Muscle of leg (tissue), 16 donors: Measurements from ENCODE around the gene DRAM1. TPM values are rescaled to one million over a fixed set of nuclear protein-coding genes. Genes with fewer than 3 reads are reported as not detected.

Source experiments
- DNase-seq: peaks from one replicate; pipeline ENCODE4 v3.0.0; 2013
- H3K27ac ChIP-seq: one replicate; pipeline ENCODE4 v1.5.1; 2013; ENCODE audit warnings: mild to moderate bottlenecking, low read length, control low read depth
- H3K27me3 ChIP-seq: one replicate; pipeline ENCODE4 v1.6.1; 2013; ENCODE audit warnings: low read length; ENCODE audit not compliant: control insufficient read depth, insufficient read depth
- H3K36me3 ChIP-seq: one replicate; pipeline ENCODE4 v1.6.1; 2013; ENCODE audit warnings: low read length; ENCODE audit not compliant: control insufficient read depth, insufficient read depth
- H3K4me1 ChIP-seq: one replicate; pipeline ENCODE4 v1.6.1; 2013; ENCODE audit warnings: low read length; ENCODE audit not compliant: control insufficient read depth, insufficient read depth
- H3K4me3 ChIP-seq: one replicate; pipeline ENCODE4 v1.5.1; 2013; ENCODE audit warnings: low read length, control low read depth
- H3K9me3 ChIP-seq: replicated peaks from 2 replicates; pipeline ENCODE4 v1.6.1; 2013; ENCODE audit warnings: low read depth, low read length; ENCODE audit not compliant: control insufficient read depth
- WGBS: methylation state at CpG from one replicate; pipeline ENCODE4 v1.1.5; 2013; ENCODE audit warnings: missing lambda C conversion rate; ENCODE audit not compliant: insufficient coverage; 5-methylcytosine and 5-hydroxymethylcytosine counted together
- long read RNA-seq, 11 donors: transcript quantifications; one replicate each; lab custom pipeline, GENCODE V29; 2026
- polyA plus RNA-seq, 8 donors: library from polyadenylated mRNA; unstranded; fragments of 120-200 nt; gene quantifications; one replicate each; pipeline versions ENCODE4 v1.2.1 to v1.2.3, GENCODE V29; 2013; ENCODE audit warnings: inconsistent platforms in 1 of 8, low replicate concordance in 1 of 8; ENCODE audit not compliant: insufficient read length in 8 of 8, insufficient read depth in 1 of 8
- total RNA-seq: library from RNA; stranded (reverse); fragments of 120-200 nt; gene quantifications from one replicate; pipeline ENCODE4 v1.2.4, GENCODE V29; 2013

The DRAM1 gene
- total RNA-seq: 1.7 TPM
- 1 to 10 TPM; 2.5 to 3.6 (median 3.1) TPM for polyA plus RNA-seq
- long read RNA-seq, donor 1: 0 reads
- long read RNA-seq, donor 2: 0 reads
- long read RNA-seq, donor 3, partial matches to known transcripts: 10 of 38 reads
- long read RNA-seq, donor 3, other reads (novel, unspliced or antisense): 28 of 38 reads
- long read RNA-seq, donor 4, partial matches to known transcripts: 8 of 8 reads
- long read RNA-seq, donor 4, other reads (novel, unspliced or antisense): 0 of 8 reads
- long read RNA-seq, donor 5, partial matches to known transcripts: 62 of 67 reads
- long read RNA-seq, donor 5, other reads (novel, unspliced or antisense): 5 of 67 reads
- long read RNA-seq, donor 6, partial matches to known transcripts: 29 of 69 reads
- long read RNA-seq, donor 6, other reads (novel, unspliced or antisense): 39 of 69 reads
- long read RNA-seq, donor 7, partial matches to known transcripts: 0 of 22 reads
- long read RNA-seq, donor 7, other reads (novel, unspliced or antisense): 21 of 22 reads
- long read RNA-seq, donor 8, partial matches to known transcripts: 24 of 45 reads
- long read RNA-seq, donor 8, other reads (novel, unspliced or antisense): 21 of 45 reads
- long read RNA-seq, donor 9: 0 reads
- long read RNA-seq, donor 10, partial matches to known transcripts: 28 of 48 reads
- long read RNA-seq, donor 10, other reads (novel, unspliced or antisense): 18 of 48 reads
- long read RNA-seq, donor 11: 0 reads

- under 1% methylated on average over 91 of the region's 105 CpGs for WGBS
Observed at GRCh38 chr12:101876861-101877805, at the start of gene DRAM1. DRAM1 (plus strand) TSS chr12:101877580; CDS start chr12:101877790, 210 bp downstream.

DNA sequence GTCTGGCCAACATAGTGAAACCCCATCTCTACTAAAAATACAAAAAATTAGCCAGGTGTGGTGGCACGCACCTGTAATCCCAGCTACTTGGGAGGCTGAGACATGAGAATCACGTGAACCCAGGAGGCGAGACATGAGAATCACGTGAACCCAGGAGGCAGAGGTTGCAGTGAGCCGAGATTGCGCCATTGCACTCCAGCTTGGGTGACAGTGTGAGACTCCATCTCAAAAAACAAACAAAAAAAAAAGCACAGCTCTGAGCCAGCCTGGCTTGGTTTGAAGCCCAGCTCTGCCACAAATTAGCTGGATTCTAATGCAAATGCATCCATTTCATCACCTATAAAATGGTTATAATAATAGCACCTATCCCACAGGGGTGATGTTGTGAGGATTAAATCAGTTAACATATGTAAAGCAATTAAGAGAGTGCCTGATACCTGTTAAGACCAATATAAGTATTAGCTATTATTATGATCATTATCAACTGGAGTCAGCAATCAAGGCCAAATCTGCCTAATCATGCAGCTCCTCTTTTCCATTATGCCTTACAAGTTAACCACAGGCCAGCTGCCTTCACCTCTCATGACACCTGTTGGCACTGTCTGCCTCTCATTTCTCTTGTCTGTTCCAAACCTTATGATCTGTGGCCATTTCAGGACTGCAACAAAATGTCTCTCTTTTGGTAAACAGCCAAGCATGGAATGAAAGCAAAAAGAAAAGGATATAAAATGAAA is 48.8 kb upstream of the DRAM1 start:
- Histone ChIP-seq H3K4me3 (no peak overlapping the region), H3K9me3 (no peaks in the 10 kb centered on the region), H3K36me3 (no peaks in the 10 kb centered on the region), H3K27me3 (no peaks in the 10 kb centered on the region), H3K27ac (no peak overlapping the region), H3K4me1 (peaks cover 11% of the 10 kb centered on the region)
- 97% methylated on average over 6 of the region's 6 CpGs for WGBS
- DNase-seq: no peak

More at GRCh38 chr12:101876861-101877805, at the start of gene DRAM1:
- Histone ChIP-seq H3K9me3 (no peaks in the 10 kb centered on the region), H3K27ac (peak within 1 kb of the TSS; percentile 93), H3K27me3 (no peaks in the 10 kb centered on the region), H3K4me1 (peaks cover 7% of the 10 kb centered on the region), H3K4me3 (peak within 1 kb of the TSS; percentile 84), H3K36me3 (no peaks in the 10 kb centered on the region)
- peak; percentile 93 for DNase-seq

DNA sequence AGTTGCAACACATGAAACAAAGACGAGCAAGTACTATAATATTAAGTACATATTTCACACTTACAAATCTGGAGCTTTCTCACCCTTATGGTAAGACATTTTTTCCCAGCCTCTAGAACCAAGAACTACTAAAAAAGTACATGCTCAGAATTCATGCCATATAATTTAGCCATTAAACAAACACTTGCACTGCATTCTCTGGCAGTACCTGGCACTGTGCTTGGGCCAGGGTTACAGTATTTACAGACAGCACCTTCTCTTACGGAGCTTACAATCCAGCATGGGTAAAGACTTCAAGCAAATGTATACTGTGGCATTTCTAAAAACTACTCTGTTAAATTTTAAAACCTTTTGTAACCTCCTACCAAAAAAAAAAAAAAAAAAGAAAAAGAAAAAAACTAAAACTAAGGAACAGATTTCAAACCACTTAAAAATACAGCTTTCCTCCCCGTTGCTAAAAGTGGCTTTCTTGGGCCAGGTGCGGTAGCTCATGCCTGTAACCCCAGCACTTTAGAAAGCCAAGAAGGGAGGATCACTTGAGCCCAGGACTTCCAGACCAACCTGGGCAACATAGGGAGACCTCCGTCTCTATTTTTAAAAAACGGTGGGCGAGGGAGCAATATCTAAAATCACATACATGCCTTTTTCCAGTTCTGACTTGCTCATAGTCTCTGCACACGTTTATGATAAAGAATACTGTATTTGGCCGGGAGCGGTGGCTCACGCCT is 47.6 kb upstream of the DRAM1 start:
- no peak overlapping the region for H3K27ac ChIP-seq
- 20% methylated on average over 3 of the region's 11 CpGs for WGBS

GRCh38 chr12:101830367-101831325 is 46.7 kb upstream of the DRAM1 start, which contains the start of gene GNPTAB:
GNPTAB (minus strand) TSS chr12:101830959; CDS start chr12:101830675, 284 bp downstream.
- Histone ChIP-seq H3K27me3 (no peaks in the 10 kb centered on the region), H3K4me1 (peaks cover 8% of the 10 kb centered on the region), H3K4me3 (peak within 1 kb of the TSS; percentile 89), H3K36me3 (no peaks in the 10 kb centered on the region), H3K27ac (peak within 1 kb of the TSS; percentile 62), H3K9me3 (no peaks in the 10 kb centered on the region)
- DNase-seq: peak; percentile 92
- WGBS: under 1% methylated on average over 87 of the region's 96 CpGs

More for the DNA sequence above, 47.6 kb upstream of the DRAM1 start:
- Histone ChIP-seq H3K4me1 (peaks cover 8% of the 10 kb centered on the region), H3K9me3 (no peaks in the 10 kb centered on the region), H3K4me3 (peak overlapping the region; percentile 89), H3K27me3 (no peaks in the 10 kb centered on the region), H3K36me3 (no peaks in the 10 kb centered on the region)
- DNase-seq: peak; percentile 32

GRCh38 chr12:101832030-101832429 is 45.4 kb upstream of the DRAM1 start:
- no peaks in the 10 kb centered on the region for H3K9me3 ChIP-seq
- H3K27ac ChIP-seq: no peak overlapping the region
- WGBS: no CpG with 5 or more reads among the region's 1 CpG

GRCh38 chr12:101838628-101839323 is 38.6 kb upstream of the DRAM1 start:
- H3K36me3 ChIP-seq: no peaks in the 10 kb centered on the region
- WGBS: 86% methylated on average over 1 of the region's 3 CpGs
- no peak overlapping the region for H3K4me3 ChIP-seq
- no peak for DNase-seq
- no peak overlapping the region for H3K27ac ChIP-seq
- H3K27me3 ChIP-seq: no peaks in the 10 kb centered on the region
- H3K9me3 ChIP-seq: no peaks in the 10 kb centered on the region
- H3K4me1 ChIP-seq: no peaks in the 10 kb centered on the region

More at GRCh38 chr12:101832030-101832429, 45.4 kb upstream of the DRAM1 start:
- DNase-seq: no peak
- H3K4me3 ChIP-seq: no peak overlapping the region
- no peaks in the 10 kb centered on the region for H3K27me3 ChIP-seq
- peaks cover 8% of the 10 kb centered on the region for H3K4me1 ChIP-seq
- no peaks in the 10 kb centered on the region for H3K36me3 ChIP-seq

- Histone ChIP-seq H3K4me1 (no peaks in the 10 kb centered on the region), H3K27me3 (no peaks in the 10 kb centered on the region), H3K4me3 (no peak overlapping the region), H3K9me3 (no peaks in the 10 kb centered on the region), H3K36me3 (no peaks in the 10 kb centered on the region), H3K27ac (no peak overlapping the region)
- DNase-seq: peak; percentile 69
- WGBS: 43% methylated on average over 1 of the region's 6 CpGs
Observed at GRCh38 chr12:101839324-101840283, 37.8 kb upstream of the DRAM1 start.
